Measurements from ENCODE around the gene AKIRIN2. TPM values are rescaled to one million over a fixed set of nuclear protein-coding genes. Genes with fewer than 3 reads are reported as not detected.

The AKIRIN2 gene
- total and polyA plus RNA-seq, 4 donors, result 11.0 to 18.8 (median 14.4) TPM

GRCh38 chr6:87664921-87665485 lies 37.0 kb downstream of the AKIRIN2 start:
- no peak for DNase-seq (ENCODE audit: low spot score)
- Histone ChIP-seq H3K4me3 (ENCODE audit: low read depth in 1 of 3, low read length in 3 of 3) (no peak overlapping the region), H3K4me1 (ENCODE audit: control insufficient read depth in 4 of 4, insufficient read depth in 4 of 4, low read length in 3 of 4) (peaks cover 0 to 21% (median 12%) of the 10 kb centered on the region in 4 donors), H3K36me3 (ENCODE audit: control insufficient read depth in 4 of 4, insufficient read depth in 3 of 4, low read depth in 1 of 4, low read length in 3 of 4) (no peaks in the 10 kb centered on the region), H3K27ac (ENCODE audit: low read depth in 1 of 2, low read length in 2 of 2) (peak overlapping the region; percentile 72 to 90), H3K9ac (ENCODE audit: low read depth in 1 of 2, low read length in 2 of 2) (peak overlapping the region in 1 of 2 donors; percentile 12), H3K27me3 (ENCODE audit: control insufficient read depth in 4 of 4, insufficient read depth in 4 of 4, low read length in 3 of 4) (no peaks in the 10 kb centered on the region), H3K9me3 (ENCODE audit: control insufficient read depth in 4 of 4, low read length in 3 of 4) (no peaks in the 10 kb centered on the region)
- TF ChIP-seq EGR1 (IDR thresholded peaks at IDR 0.05; ENCODE audit: low read depth in 2 of 2), result no peak
- TF ChIP-seq ZBTB33 (IDR thresholded peaks at IDR 0.05), result peak; percentile 37
- no peak for TF ChIP-seq FOXA2 (IDR thresholded peaks at IDR 0.05)
- no peak for TF ChIP-seq FOXA1 (IDR thresholded peaks at IDR 0.05)
- TF ChIP-seq HNF4A (conservative IDR thresholded peaks at IDR 0.05), result peak; percentile 42 to 54
- TF ChIP-seq RXRA (IDR thresholded peaks at IDR 0.05), result peak; percentile 36 to 70
- TF ChIP-seq SP1 (IDR thresholded peaks at IDR 0.05), result peak; percentile 50
- TF ChIP-seq, protein P1, sequence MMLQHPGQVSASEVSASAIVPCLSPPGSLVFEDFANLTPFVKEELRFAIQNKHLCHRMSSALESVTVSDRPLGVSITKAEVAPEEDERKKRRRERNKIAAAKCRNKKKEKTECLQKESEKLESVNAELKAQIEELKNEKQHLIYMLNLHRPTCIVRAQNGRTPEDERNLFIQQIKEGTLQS (IDR thresholded peaks at IDR 0.05), result no peak
- peak; percentile 38 for TF ChIP-seq NR2F2 (IDR thresholded peaks at IDR 0.05)
- TF ChIP-seq CTCF (IDR thresholded peaks at IDR 0.05; ENCODE audit: low read depth, low read length, missing input control), result no peak
- TF ChIP-seq GABPA (IDR thresholded peaks at IDR 0.05 in 1 of 2, conservative IDR thresholded peaks at IDR 0.05 in 1 of 2), result no peak
- TF ChIP-seq MAX (IDR thresholded peaks at IDR 0.05), result no peak
- TF ChIP-seq, protein P2, sequence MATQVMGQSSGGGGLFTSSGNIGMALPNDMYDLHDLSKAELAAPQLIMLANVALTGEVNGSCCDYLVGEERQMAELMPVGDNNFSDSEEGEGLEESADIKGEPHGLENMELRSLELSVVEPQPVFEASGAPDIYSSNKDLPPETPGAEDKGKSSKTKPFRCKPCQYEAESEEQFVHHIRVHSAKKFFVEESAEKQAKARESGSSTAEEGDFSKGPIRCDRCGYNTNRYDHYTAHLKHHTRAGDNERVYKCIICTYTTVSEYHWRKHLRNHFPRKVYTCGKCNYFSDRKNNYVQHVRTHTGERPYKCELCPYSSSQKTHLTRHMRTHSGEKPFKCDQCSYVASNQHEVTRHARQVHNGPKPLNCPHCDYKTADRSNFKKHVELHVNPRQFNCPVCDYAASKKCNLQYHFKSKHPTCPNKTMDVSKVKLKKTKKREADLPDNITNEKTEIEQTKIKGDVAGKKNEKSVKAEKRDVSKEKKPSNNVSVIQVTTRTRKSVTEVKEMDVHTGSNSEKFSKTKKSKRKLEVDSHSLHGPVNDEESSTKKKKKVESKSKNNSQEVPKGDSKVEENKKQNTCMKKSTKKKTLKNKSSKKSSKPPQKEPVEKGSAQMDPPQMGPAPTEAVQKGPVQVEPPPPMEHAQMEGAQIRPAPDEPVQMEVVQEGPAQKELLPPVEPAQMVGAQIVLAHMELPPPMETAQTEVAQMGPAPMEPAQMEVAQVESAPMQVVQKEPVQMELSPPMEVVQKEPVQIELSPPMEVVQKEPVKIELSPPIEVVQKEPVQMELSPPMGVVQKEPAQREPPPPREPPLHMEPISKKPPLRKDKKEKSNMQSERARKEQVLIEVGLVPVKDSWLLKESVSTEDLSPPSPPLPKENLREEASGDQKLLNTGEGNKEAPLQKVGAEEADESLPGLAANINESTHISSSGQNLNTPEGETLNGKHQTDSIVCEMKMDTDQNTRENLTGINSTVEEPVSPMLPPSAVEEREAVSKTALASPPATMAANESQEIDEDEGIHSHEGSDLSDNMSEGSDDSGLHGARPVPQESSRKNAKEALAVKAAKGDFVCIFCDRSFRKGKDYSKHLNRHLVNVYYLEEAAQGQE (IDR thresholded peaks at IDR 0.05), result no peak
- TF ChIP-seq JUND (IDR thresholded peaks at IDR 0.05), result peak in 1 of 2 donors; percentile 29
- TF ChIP-seq RAD21 (IDR thresholded peaks at IDR 0.05), result peak in 1 of 2 donors; percentile 4

DNA sequence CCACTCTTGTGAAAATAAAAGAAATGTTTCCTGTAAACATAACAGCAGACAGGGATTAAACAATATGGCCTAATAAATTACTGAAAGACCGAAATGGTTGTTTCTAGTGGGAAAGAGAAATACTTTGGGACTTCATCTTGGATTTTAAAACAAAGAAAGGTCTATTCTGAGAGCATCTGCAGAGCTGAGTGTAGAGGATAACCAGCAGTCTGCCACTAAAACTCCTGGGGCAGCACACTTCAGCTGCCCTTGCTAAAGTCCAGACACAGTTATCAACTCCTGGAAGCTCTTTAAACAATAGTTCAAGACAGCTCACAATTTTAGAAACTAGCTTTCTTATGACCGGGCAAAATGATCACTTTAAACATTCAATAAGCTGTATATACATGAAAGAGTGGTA lies 38.6 kb downstream of the AKIRIN2 start:
- DNase-seq (ENCODE audit: low spot score), result no peak
- peak overlapping the region; percentile 5 to 8 for H3K27ac ChIP-seq (ENCODE audit: low read depth in 1 of 2, low read length in 2 of 2)
- H3K4me3 ChIP-seq (ENCODE audit: low read depth in 1 of 3, low read length in 3 of 3), result no peak overlapping the region
- WGBS, result 79% methylated on average over 2 of the region's 2 CpGs
- no peak for TF ChIP-seq RAD21 (IDR thresholded peaks at IDR 0.05)
- TF ChIP-seq, protein P2 (IDR thresholded peaks at IDR 0.05), result no peak
- TF ChIP-seq ZBTB33 (IDR thresholded peaks at IDR 0.05), result no peak
- TF ChIP-seq HNF4A (conservative IDR thresholded peaks at IDR 0.05), result peak in 1 of 2 donors; percentile 8
- no peak for TF ChIP-seq YY1 (IDR thresholded peaks at IDR 0.05)
- no peaks in the 10 kb centered on the region for H3K9me3 ChIP-seq (ENCODE audit: control insufficient read depth in 4 of 4, low read length in 3 of 4)
- H3K9ac ChIP-seq (ENCODE audit: low read depth in 1 of 2, low read length in 2 of 2), result no peak overlapping the region
- peaks cover 0 to 20% (median 13%) of the 10 kb centered on the region in 4 donors for H3K4me1 ChIP-seq (ENCODE audit: control insufficient read depth in 4 of 4, insufficient read depth in 4 of 4, low read length in 3 of 4)
- H3K27me3 ChIP-seq (ENCODE audit: control insufficient read depth in 4 of 4, insufficient read depth in 4 of 4, low read length in 3 of 4), result no peaks in the 10 kb centered on the region
- H3K36me3 ChIP-seq (ENCODE audit: control insufficient read depth in 4 of 4, insufficient read depth in 3 of 4, low read depth in 1 of 4, low read length in 3 of 4), result no peaks in the 10 kb centered on the region
